Measurements from ENCODE around the gene ACAP2. TPM values are rescaled to one million over a fixed set of nuclear protein-coding genes. Genes with fewer than 3 reads are reported as not detected.

ACAP2 gene
- total RNA-seq, 2 experiments from 2014 or later = 43.9 to 80.7 TPM

GRCh38 chr3:195259154-195259474 lies 183.7 kb downstream of the ACAP2 start:
- H3K27ac ChIP-seq (ENCODE audit: low read depth, low read length, poor library complexity, severe bottlenecking) = peak overlapping the region; percentile 84
- intact Hi-C loops (cut with micrococcal nuclease; ENCODE audit: unreplicated experiment) = loop anchor here (1.0 kb wide), 2 partner anchors 111 to 257 kb away; no protein-coding TSS in a partner anchor
- TF ChIP-seq EZH2phosphoT487 (IDR thresholded peaks at IDR 0.05; ENCODE audit: borderline replicate concordance, low read depth, low read length) = no peak
- TF ChIP-seq CTCF (conservative IDR thresholded peaks at IDR 0.05; ENCODE audit: low read length) = no peak
- peaks cover 7% of the 10 kb centered on the region; the same call in 1 of the 2 replicates for H3K36me3 ChIP-seq (ENCODE audit: insufficient read depth, low read length)
- no peaks in the 10 kb centered on the region for H3K9me2 ChIP-seq (ENCODE audit: insufficient read depth, low read length)
- peak overlapping the region; percentile 83 for H3K4me2 ChIP-seq (ENCODE audit: low read length)
- peak overlapping the region; percentile 68 for H3K4me3 ChIP-seq (ENCODE audit: low read depth, low read length, poor library complexity, severe bottlenecking)
- no peak for DNase-seq (ENCODE audit: low spot score)
- peaks cover 39% of the 10 kb centered on the region for H3K4me1 ChIP-seq (ENCODE audit: insufficient read depth, low read length, poor library complexity, severe bottlenecking)
- H3K79me2 ChIP-seq (ENCODE audit: insufficient read depth, low read depth, low read length) = no peaks in the 10 kb centered on the region; the same call in 1 of the 2 replicates
- no TSS peak for BruUV-seq (replicated peaks)
- no peaks in the 10 kb centered on the region for H3K9me3 ChIP-seq (ENCODE audit: low read length)
- POLR2A ChIA-PET = interaction anchor here (0.5 to 2.8 kb wide), 8 partner anchors 9 to 576 kb away, joined by 3 to 9 read pairs (median 4); no protein-coding TSS in a partner anchor
- no peak overlapping the region; the same call in 1 of the 2 replicates for H2AFZ ChIP-seq (ENCODE audit: low read length)
- CTCF ChIA-PET (ENCODE audit: unreplicated experiment) = interaction anchor here (0.6 kb wide), 1 partner anchor 256 kb away, joined by 3 read pairs; no protein-coding TSS in a partner anchor
- peaks cover 5% of the 10 kb centered on the region; the same call in 1 of the 2 replicates for H4K20me1 ChIP-seq (ENCODE audit: insufficient read depth, low read length)

GRCh38 chr3:195258449-195259153 lies 184.2 kb downstream of the ACAP2 start:
- peak; percentile 81 for DNase-seq (ENCODE audit: low spot score)
- Histone ChIP-seq H2AFZ (ENCODE audit: low read length) (no peak overlapping the region), H3K4me3 (ENCODE audit: low read depth, low read length, poor library complexity, severe bottlenecking) (peak overlapping the region; percentile 68), H3K4me1 (ENCODE audit: insufficient read depth, low read length, poor library complexity, severe bottlenecking) (peaks cover 35% of the 10 kb centered on the region), H3K4me2 (ENCODE audit: low read length) (peak overlapping the region; percentile 83), H3K79me2 (ENCODE audit: insufficient read depth, low read depth, low read length) (no peaks in the 10 kb centered on the region; the same call in 1 of the 2 replicates), H4K20me1 (ENCODE audit: insufficient read depth, low read length) (peaks cover 5% of the 10 kb centered on the region; the same call in 1 of the 2 replicates), H3K36me3 (ENCODE audit: insufficient read depth, low read length) (peaks cover 7% of the 10 kb centered on the region; the same call in 1 of the 2 replicates), H3K9me3 (ENCODE audit: low read length) (no peaks in the 10 kb centered on the region), H3K27ac (ENCODE audit: low read depth, low read length, poor library complexity, severe bottlenecking) (peak overlapping the region; percentile 84), H3K9me2 (ENCODE audit: insufficient read depth, low read length) (no peaks in the 10 kb centered on the region)
- no peak for TF ChIP-seq CTCF (conservative IDR thresholded peaks at IDR 0.05; ENCODE audit: low read length)
- no peak for TF ChIP-seq EZH2phosphoT487 (IDR thresholded peaks at IDR 0.05; ENCODE audit: borderline replicate concordance, low read depth, low read length)
- intact Hi-C loops (cut with micrococcal nuclease; ENCODE audit: unreplicated experiment) = loop anchor here (1.0 kb wide), 2 partner anchors 110 to 256 kb away; no protein-coding TSS in a partner anchor
- no TSS peak for BruUV-seq (replicated peaks)
- ChIA-PET POLR2A (interaction anchor here (0.5 to 2.8 kb wide), 8 partner anchors 9 to 576 kb away, joined by 3 to 9 read pairs (median 4); no protein-coding TSS in a partner anchor), CTCF (ENCODE audit: unreplicated experiment) (no interaction called here)

All from OCI-LY7 (cell line).